GM18519 (cell line): Measurements from ENCODE around the gene APEH.
"Not testable (repeated sequence)": the region's sequence is repeated elsewhere in the genome, so short reads cannot be mapped to it uniquely, and the experiment has no call there.

ENCODE experiments used
- ATAC-seq: cut with Tn5 transposase; IDR thresholded peaks from one replicate; pipeline ENCODE4 v1.9.1; 2021; ENCODE audit warnings: mild to moderate bottlenecking, moderate library complexity; ENCODE audit not compliant: unreplicated experiment, low FRiP score

The APEH gene

DNA sequence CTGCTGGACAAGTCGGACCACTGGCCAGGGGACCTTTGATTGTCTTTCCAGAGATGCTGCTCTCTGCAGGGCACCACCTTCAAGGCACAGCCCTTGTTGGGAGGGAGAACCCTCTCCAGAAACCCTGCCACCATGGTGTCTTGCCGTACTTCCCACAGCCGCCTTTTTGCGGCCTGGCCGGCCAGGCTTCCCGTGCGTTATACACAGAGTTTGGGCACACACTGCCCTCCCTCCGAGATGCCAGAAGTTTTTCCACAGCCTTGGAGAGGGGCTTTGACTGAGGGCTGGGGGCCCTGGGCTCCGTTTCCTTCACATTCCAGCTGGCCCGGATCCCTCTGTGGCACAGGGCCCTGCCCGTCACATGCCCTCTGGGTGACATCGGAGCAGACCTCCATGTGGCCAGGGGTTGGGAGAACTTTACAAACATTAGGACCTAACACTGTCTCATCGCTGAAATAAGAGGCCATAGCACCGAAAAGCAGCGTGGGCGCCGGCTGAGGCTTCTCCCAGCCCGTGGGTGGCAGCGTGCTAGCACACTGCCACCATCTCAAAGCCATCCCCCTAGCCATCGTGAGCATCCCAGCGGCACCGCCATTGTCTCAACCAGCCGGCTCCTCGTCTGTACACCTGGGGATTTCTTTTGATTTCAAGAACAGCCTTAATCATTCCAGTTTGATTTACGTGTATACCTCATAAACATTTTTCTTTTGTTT lies 6.3 kb upstream of the APEH start:
- no peak for ATAC-seq

DNA sequence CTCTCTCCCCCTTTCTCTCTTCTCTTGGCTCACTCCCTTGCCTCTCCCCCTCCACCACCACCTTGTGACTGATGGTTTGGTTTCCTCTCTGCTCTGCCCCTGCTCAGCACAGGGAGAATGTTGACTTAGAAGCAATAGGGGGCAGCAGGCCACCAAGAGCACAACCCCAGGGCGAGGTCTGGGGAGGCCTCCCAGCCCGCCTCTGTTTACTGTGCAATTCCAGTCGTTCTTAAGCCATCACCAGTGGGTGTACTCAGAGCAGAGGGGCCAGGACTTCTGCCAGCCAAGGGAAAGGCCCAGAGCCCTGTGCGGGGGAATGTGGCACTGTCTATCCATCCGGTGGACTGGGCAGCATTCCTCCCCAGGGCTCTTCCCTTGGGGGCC lies 5.7 kb upstream of the APEH start:
- no peak for ATAC-seq

DNA sequence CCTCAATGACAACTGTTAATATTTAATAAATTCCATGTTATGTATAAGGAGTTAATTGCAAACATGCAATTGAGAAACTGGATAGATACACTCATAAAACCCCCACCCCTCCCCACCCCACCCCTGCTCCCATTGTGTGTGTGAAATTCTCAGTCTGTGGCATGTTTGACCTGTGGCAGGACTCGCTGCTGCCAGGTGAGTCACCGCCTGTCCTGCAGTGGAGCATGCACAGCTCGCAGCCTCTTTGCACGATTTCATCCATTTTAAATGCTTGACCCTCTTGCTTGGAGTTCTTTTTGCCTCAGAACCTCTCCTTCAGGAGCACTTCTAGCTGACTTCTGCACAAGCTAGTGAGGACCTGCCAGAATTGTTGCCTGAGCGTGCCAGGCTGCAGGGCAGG lies 5.3 kb upstream of the APEH start:
- no peak for ATAC-seq

DNA sequence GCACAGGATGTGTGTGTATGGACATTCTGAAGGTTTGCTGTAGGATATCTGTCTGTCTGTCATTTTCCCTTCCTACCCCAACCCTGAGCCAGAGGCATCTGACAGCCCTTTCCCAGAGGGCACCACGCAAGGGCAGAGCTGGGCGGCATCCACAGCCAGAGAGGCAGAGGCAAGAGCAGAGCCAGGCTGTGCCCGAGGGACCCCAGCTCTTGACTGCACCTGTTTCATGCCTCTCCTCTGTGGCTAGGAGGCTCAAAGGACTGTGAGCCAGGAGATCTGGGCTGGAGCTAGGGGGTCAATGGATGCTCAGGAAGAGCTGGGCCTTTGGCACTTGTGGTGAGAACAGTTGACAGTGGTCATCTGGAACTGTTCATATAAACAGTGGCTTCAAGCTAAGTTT lies 4.8 kb upstream of the APEH start:
- no peak for ATAC-seq

DNA sequence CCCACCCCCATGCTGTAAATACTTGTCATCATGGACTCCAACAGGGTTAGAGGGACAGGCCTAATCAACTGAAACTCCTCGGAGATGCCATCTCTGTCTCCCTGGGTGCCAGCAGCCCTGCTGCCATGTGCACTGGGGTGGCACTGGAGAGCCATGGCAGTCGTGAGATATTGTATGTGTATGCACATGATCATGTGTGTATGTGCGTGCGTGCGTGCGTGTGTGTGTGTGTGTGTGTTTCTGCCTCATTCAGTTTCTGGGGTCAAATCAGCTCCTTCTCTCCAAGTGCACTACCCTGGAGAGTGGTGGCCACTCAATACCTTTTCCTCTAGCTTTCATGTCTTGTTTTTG lies 3.2 kb upstream of the APEH start:
- ATAC-seq, result no peak

DNA sequence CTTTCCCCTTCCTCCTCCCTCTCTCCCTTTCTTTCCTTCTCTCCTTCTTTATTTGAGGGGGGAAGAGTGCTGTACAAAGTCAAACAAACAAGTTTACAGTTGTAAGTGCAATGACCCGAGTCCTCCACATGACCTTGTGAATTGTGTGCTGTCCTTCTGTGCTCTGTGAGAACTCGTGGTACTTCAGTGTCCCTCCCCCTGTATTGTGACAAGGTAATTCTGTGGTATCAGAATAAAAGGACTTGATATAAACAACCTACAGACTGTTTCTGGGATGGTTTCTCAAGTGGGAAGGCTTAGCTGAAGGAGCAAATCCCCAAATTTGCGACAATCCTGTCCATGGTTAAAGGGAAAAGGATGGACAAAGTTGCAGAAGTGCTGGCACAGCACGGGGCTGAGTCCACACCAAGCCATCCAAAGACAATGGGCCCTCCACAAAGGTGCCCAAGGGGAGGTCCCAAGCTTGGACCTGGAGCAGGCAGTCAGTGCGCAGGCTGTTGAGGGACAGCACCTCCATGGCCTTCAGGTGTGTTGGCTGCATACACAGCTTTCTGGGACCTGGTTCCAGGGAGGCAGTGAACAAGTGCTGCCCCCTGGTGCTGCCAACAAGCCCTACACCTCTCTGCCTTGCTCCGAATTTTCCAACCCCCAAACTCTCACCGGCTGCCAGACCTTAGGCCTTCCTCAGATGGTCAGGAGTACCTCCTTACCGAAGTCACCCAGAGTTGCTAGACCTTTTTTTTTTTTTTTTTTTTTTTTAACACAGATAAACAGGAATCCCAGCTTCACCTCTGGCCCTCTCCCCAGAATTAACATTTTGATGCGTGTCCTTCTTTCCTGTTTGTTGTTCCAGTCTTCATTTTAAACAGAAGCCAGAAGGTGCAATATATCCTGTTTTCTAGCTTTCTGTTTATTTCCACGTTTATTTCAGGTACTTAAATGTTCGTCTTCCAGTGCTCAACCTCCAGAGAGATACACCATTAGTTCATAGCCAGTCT lies 2.6 kb upstream of the APEH start:
- ATAC-seq, result no peak

DNA sequence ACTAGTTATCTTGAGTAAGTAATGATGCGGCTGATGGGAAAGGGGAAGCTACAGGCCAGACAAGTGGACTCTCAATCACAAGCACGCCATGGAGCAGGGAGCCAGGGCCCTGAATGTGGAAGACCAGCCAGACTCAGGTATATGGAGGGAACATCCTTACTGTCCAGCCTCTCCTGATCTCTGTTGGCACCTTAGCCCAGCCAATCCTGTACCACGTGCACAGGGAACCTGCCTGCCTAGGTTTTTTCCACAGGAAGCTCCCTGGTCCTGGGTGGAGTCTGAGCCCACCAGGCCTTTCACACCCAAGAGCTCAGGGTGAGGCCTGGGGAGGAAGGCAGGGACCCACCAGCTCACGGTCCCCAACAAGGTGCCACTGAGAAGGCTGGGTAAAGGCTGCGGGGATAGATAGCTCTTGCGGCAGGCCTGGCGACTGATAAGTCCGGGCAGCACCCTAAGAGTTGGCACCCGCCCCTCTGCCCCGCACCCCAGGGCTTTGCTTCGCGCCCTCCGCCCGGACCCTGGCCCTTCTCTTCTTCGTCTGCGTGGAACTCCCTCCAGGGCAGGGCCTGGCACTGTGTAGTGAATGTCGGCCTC lies 933 bp upstream of the APEH start:
- ATAC-seq, result no peak

DNA sequence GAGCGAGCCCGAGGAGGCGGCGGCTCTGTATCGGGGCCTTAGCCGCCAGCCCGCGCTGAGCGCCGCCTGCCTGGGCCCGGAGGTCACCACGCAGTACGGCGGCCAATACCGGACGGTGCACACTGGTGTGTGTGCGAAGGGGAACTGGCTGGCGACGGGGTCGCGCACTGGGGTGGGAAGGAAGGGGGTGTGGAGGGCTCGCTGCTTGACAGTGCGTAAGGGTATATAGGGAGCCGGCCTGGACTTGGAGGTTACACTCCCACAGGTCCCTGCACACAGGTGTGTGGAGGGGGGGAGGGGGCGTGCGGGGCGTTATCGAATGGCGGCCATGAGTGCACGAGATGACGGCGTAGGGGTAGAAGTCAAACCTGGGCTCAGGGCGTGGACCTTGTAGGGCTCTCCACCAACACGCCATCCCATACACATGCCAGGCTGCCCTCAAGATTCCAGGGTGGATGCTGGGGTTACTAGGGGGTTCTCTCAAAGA lies 389 bp downstream of the APEH start:
- ATAC-seq, result peak; percentile 22

DNA sequence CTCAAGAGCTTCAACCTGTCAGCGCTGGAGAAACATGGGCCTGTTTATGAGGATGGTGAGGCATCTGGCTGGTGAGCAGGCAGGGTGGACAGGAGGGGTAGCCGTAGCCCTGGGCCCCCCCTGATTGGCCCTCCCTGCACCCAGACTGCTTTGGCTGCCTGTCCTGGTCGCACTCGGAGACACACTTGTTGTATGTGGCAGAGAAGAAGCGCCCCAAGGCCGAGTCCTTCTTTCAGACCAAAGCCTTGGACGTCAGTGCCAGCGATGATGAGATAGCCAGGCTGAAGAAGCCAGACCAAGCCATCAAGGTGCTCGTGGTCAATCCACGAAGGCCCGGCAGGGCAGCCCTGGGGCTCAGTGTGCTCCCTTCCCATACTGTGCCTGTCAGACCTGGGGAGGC lies 1.8 kb downstream of the APEH start:
- no peak for ATAC-seq

DNA sequence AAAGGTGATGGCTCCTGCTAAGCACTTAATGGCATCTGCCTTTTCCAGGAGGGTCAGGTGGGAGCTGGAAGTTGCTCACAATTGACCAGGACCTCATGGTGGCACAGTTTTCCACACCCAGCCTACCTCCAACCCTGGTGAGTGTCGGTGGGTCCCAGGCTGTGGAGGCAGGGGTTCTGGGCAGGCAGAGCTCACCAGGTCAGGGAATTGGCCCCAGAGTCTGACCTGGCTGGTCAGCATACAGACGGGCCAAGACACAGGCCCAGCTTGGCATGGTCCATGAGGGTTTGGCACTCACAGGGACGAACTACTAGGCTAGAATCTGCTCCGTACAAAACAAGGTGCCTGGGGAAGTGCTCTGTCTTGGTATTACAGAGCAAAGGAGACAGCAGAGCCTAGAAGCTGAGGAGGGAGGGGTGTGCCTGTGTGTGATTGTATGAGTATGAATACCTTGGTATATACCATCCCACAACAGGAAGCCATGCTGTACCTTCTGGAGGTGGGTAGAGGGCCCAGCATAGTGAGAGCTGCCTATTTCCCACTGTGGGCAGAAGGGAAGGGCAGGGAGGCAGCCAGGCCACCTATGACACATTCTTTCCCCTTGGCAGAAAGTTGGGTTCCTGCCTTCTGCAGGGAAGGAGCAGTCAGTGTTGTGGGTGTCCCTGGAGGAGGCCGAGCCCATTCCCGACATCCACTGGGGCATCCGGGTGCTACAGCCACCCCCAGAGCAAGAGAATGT lies 6.5 kb downstream of the APEH start:
- ATAC-seq, result no peak

DNA sequence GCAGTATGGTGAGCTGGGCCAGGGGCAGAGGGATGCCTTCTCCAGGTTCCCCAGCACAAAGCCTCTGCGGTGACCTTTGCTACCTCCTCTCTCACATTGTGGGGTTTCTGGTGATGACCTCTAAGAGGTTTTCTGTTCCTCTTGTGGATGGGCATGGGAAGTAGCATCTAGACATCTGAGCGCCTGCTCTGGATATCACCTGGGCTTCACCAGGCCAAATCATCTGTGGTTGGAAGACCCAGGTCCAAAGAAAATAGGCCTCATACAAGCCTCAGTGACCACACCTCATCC lies 7.0 kb downstream of the APEH start:
- ATAC-seq, result no peak

DNA sequence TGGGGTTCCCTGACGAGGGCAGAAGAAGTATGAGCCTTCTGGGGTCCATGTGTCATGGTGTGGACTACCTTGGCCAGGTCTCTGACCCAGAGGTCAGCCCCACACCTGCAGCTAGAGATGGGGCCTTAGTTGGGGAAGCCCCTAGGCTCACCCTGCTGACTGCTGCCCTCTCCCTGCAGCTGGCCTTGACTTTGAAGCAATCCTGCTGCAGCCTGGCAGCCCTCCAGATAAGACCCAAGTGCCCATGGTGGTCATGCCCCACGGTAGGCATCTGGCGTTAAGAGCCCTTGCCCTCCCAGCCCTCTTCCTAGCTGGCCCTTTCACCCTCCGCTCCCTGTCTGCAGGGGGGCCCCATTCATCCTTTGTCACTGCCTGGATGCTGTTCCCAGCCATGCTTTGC lies 7.4 kb downstream of the APEH start:
- ATAC-seq, result no peak

DNA sequence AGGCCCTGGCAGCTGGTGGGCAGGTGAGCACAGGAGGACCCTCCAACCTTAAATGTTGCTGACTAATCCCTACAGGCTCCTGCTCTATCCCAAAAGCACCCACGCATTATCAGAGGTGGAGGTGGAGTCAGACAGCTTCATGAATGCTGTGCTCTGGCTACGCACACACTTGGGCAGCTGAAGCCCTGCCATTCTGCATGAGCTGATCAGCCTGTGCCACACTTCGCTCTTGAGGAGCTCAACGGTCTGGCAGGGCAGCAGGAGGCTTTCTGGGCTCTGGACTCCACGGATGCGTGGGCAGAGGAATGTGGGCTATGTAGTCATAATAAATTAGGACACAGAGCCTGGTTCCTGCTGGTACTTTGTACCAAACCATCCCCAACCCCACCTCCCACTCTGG lies 9.0 kb downstream of the APEH start:
- ATAC-seq, result no peak

DNA sequence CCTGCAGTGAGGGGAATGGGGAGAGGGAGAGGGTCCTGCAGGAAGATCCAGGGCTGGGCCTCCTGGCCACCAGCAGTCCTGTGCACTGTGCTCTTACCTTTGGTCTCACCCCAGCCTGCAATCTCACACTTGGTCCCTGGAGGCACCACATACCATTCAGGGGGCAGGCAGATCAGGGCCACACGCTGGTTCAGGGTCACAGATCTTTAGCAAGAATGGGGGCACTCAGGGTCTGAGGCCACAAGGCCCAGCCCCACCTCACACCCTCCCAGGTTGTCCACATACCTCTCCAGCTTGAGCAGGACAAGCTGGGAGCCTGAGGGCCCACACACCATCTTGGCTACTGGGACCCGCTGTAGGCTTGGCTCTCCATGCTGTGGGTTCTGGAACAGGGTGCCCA lies 10.3 kb downstream of the APEH start:
- not testable (repeated sequence) for ATAC-seq

DNA sequence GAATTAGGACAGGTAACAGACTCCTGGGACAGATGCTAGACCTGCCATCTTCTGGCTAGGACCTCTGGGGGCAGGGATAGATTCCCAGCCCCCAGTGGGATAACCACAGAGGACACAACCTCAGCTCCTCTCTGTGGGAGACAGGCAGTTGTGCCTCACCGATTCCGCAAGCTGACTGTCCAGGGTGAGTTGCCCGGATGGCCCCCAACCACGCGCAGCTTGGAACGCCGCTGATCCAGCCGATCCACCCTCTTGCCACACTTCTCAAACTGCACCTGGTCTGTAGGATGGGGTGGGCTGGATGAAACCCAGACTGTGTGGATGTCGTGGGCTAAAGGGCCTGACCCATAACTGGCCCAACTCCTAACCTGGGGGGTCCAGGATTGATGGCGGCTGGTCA lies 11.0 kb downstream of the APEH start:
- ATAC-seq, result not testable (repeated sequence)

DNA sequence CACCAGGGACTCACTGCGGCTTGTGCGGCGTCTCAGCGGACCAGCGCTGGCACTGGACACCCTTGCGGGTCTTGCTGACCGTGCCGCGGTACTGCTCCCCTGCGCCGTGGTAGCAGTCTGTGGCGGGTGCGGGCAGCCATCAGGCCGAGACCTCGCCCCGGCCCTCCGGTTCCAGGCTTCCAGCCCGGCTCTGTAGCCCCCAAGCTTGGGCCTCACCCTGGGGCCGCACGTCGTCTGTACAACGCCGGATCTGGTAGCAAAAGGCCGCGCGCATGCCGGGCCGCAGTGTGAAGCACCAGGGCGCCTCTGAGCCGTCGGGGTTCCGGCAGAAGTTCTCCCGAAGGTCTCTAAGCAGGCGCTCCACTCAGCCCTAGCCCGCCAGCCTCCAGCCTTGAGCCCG lies 11.7 kb downstream of the APEH start:
- not testable (repeated sequence) for ATAC-seq

DNA sequence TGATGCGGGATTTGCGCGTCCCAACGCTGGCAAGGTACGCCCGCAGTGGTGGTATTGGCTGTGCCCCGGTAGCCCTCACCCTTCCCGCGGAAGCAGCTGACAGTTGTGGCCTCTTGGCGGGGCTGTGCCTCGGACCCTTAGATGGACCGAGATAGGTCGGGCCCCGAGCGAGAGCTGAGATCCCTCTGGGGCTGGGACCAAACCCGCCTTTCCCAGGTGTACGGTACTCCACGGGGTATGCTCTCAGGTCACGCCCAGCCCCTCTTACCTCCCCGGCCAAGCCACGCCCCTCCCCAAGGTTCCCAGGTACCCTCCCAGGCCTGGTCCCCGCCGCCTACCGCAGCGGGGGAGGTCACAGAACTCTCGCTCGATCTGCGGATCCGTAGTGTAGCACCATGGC lies 12.2 kb downstream of the APEH start:
- ATAC-seq, result not testable (repeated sequence)

DNA sequence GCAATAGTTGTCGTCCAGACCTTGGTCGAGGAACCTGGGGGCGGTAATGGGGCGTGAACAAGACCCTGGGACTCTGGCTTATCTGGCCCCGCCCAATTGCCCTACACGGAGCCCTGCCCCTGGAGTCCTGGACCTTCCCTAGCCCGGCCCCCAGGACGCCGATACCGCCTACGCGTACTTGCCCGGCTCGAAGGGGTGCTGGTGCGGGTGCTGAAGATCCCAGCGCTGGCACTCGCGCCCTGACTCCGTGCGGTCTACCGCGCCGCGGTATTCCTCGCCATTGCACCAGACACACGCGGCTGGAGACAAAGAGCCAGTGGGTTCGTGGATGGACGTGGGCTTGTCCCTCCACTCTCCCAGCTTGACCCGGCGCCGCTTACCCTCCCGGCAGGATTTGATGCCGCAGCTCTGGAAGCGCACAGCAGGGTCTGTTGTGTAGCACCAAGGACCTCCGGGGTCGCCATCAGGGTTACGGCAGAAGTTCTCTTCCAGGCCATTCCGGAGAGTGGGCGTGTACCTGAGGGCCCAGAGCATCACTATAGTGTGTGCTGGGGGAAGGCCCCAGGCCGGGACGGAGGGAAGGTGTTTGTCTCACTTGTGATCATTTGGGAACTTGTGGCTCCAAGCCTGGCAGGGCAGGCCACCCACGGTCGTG lies 12.7 kb downstream of the APEH start:
- ATAC-seq, result not testable (repeated sequence)

DNA sequence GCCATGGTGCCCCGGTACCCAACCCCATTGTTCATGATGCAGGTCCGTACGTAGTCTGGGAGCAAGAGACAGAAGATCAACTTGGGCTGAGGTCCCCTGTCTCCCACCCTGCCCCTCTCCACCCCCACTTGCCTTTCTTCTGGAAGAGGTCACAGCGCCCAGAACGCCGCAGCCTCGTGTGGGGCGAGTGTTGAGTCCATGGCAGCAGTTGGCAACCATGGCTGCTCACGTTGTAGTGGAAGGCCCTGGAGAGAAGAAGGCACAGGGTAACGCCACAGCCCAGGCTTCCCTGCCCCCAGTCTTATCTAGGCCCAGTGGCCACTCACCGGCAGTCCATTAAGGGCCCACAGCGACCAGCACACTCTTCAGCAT lies 13.3 kb downstream of the APEH start:
- ATAC-seq, result not testable (repeated sequence)

DNA sequence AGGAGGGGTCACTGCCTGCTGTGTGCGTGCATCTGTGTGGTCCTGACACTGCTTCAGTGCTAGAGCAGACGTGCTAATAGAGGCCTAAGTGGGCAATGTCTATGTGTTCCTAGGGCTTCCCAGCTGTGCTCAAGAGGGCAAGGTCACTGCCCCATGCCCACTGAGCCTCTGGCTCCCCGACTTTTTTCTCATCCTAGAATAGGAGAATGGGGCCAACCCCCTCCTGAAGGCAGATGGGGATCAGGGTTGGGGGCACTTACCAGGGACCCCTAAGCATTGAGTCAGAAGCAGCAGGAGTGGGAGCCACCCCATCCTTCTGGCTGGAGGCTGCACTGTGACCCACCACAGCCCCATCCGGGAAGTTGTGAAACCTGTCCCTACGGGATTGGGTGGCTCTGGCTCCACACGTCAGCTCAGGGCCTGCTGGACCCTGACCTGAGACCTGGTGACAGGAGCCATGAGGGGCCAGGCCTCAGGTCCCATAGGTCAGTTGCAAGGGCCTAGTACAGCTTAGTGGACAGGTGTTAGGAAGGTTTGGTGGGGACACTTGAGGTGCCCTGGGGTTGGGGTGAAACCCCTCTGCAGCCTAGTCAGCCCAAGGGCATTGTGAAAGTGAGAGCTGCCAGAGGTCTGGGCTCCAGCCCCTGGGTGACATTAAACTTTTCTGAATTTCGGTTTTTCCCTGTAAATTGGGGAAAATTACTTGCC lies 14.3 kb downstream of the APEH start:
- ATAC-seq, result not testable (repeated sequence)
